Measurements from ENCODE around the gene LY6G5C. TPM values are rescaled to one million over a fixed set of nuclear protein-coding genes. Genes with fewer than 3 reads are reported as not detected.

LY6G5C gene
- total RNA-seq, 1 experiment from 2014 or later = 1.7 TPM

DNA sequence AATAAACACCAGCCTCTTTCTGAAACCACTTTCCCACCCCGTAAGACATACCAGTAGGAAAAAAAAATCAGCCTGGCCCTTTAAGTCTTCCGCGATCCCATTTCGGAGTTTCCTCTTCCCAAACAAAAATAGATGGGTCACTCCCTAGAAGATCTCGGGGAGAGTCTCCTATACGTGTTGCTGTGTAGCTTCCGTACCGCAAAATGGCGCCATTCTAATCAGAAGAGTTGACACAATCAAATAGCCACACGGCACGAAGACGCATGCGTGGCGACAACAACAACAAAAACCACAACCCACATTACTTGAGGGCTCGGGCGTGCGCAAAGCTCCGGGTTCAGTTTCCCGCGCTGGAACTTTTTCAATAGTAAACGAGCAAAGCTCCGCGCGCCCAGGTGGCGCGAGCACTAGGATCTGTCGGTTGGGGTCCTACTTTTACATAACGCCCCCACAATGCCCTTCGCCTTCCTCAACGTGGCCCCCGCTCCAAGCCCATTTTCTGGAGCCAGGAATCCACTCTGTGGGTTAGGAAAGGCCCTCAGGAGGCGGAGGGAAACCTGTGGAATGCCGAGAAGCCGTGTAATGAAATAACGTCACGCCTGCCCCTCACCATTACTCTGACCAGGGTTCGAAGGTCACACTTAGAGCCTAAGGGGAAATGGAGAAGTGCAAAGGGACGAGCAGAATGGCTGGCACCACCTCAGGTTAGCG is 15.9 kb downstream of the LY6G5C start, which contains the start of gene GPANK1 (continued):
- TF ChIP-seq, protein P1, sequence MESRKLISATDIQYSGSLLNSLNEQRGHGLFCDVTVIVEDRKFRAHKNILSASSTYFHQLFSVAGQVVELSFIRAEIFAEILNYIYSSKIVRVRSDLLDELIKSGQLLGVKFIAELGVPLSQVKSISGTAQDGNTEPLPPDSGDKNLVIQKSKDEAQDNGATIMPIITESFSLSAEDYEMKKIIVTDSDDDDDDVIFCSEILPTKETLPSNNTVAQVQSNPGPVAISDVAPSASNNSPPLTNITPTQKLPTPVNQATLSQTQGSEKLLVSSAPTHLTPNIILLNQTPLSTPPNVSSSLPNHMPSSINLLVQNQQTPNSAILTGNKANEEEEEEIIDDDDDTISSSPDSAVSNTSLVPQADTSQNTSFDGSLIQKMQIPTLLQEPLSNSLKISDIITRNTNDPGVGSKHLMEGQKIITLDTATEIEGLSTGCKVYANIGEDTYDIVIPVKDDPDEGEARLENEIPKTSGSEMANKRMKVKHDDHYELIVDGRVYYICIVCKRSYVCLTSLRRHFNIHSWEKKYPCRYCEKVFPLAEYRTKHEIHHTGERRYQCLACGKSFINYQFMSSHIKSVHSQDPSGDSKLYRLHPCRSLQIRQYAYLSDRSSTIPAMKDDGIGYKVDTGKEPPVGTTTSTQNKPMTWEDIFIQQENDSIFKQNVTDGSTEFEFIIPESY (IDR thresholded peaks at IDR 0.05; ENCODE audit: extremely low read depth, insufficient replicate concordance, low read length) = no peak
- no peak for TF ChIP-seq POLR2A (IDR thresholded peaks at IDR 0.05; ENCODE audit: borderline replicate concordance, extremely low read depth, insufficient read depth, insufficient read length)
- no peak for TF ChIP-seq EGR1 (IDR thresholded peaks at IDR 0.05; ENCODE audit: low read depth)

DNA sequence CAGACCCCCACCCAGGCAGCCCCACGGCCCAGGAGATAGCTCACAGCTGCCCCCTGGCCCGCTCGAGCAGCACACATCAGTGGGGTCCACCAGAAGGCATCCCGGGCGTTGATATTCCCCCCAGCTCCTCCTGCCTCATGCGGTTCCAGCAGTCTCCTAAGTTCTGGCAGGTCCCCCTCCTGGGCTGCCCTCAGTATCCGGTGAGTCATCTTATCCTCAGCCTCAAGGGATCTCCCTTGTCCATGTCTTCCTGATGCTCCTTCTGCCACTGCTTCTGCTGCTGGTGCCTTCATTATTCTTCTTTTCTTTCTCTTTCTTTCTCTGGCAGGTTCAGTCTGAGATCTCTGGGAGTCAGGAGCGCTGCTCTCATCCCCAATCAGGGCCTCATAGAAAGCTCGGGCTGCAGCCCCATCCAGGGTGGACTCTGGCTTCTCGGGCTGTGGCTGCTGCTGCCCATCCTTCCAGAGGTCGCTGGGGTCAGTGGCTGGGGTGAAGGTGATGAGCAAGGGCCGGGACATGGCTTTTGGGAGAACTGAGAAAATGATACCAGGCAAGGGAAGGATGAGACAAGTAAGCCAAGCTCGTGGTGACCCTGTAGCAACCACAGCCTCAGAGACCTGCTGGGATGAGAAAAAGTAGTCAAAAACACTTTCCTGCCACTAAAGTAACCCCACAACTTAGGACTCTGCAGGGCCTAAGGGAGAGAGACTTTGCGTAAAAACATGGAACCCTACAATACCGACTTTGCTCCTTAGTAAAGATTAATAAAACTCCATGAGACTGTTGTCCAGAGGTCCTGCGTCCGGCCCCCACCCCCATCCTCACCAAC is 16.7 kb downstream of the LY6G5C start:
- Histone ChIP-seq H2AFZ (ENCODE audit: low read depth, low read length, poor library complexity, severe bottlenecking) (no peak overlapping the region), H3K4me2 (ENCODE audit: low read length) (peak overlapping the region; percentile 83), H3K4me3 (replicated peaks in 1 of 2; ENCODE audit: low read depth in 1 of 2, low read length in 2 of 2) (peak overlapping the region; percentile 97 to 99), H3K36me3 (ENCODE audit: control insufficient read depth in 1 of 2, insufficient read depth in 2 of 2, low read length in 2 of 2) (peaks cover 21 to 36% of the 10 kb centered on the region in 2 experiments), H3K27ac (ENCODE audit: low read depth, low read length) (peak overlapping the region; percentile 90), H3K79me2 (ENCODE audit: insufficient read depth, low read length) (peaks cover 61% of the 10 kb centered on the region), H3K9me2 (ENCODE audit: insufficient read depth) (no peaks in the 10 kb centered on the region), H3K4me1 (ENCODE audit: control insufficient read depth in 1 of 2, insufficient read depth in 2 of 2, low read length in 2 of 2) (peaks cover 18 to 46% of the 10 kb centered on the region in 2 experiments; a peak in 3 of 4 replicates), H3K9ac (ENCODE audit: low read length) (peak overlapping the region; percentile 90), H4K20me1 (ENCODE audit: insufficient read depth) (no peaks in the 10 kb centered on the region), H3K27me3 (ENCODE audit: insufficient read depth, low read length) (no peaks in the 10 kb centered on the region), H3K9me3 (ENCODE audit: control insufficient read depth in 1 of 2, insufficient read depth in 1 of 2, low read depth in 1 of 2, low read length in 2 of 2) (no peaks in the 10 kb centered on the region)
- ChIA-PET POLR2A (interaction anchor here (0.6 to 3.9 kb wide), 10 partner anchors 9 to 170 kb away, joined by 3 to 32 read pairs (median 4); partner anchors contain the start of genes ABHD16A, APOM, ATP6V1G2 and BAG6), CTCF (interaction anchor here (0.9 to 1.1 kb wide), 2 partner anchors 66 to 74 kb away, joined by 4 read pairs; no protein-coding TSS in a partner anchor), RAD21 (ENCODE audit: low non-redundant PET in 1 of 2, low total read pairs in 2 of 2, uncharacterized antibody in 2 of 2, unreplicated experiment in 2 of 2) (interaction anchor here in 1 of 2 experiments (0.6 kb wide), 1 partner anchor 117 kb away, joined by 3 read pairs; the partner anchor contains the start of gene ATP6V1G2)
- no peak for ATAC-seq
- TF ChIP-seq, protein P2, sequence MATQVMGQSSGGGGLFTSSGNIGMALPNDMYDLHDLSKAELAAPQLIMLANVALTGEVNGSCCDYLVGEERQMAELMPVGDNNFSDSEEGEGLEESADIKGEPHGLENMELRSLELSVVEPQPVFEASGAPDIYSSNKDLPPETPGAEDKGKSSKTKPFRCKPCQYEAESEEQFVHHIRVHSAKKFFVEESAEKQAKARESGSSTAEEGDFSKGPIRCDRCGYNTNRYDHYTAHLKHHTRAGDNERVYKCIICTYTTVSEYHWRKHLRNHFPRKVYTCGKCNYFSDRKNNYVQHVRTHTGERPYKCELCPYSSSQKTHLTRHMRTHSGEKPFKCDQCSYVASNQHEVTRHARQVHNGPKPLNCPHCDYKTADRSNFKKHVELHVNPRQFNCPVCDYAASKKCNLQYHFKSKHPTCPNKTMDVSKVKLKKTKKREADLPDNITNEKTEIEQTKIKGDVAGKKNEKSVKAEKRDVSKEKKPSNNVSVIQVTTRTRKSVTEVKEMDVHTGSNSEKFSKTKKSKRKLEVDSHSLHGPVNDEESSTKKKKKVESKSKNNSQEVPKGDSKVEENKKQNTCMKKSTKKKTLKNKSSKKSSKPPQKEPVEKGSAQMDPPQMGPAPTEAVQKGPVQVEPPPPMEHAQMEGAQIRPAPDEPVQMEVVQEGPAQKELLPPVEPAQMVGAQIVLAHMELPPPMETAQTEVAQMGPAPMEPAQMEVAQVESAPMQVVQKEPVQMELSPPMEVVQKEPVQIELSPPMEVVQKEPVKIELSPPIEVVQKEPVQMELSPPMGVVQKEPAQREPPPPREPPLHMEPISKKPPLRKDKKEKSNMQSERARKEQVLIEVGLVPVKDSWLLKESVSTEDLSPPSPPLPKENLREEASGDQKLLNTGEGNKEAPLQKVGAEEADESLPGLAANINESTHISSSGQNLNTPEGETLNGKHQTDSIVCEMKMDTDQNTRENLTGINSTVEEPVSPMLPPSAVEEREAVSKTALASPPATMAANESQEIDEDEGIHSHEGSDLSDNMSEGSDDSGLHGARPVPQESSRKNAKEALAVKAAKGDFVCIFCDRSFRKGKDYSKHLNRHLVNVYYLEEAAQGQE (IDR thresholded peaks at IDR 0.05; ENCODE audit: low read depth) = no peak
- TF ChIP-seq POLR2A (IDR thresholded peaks at IDR 0.05; ENCODE audit: borderline replicate concordance, extremely low read depth, insufficient read depth, insufficient read length) (no peak), SRF (IDR thresholded peaks at IDR 0.05; ENCODE audit: low read depth) (no peak), ZNF274 (IDR thresholded peaks at IDR 0.05; ENCODE audit: low read depth, low read length) (no peak), YY1 (IDR thresholded peaks at IDR 0.05; ENCODE audit: extremely low read depth, insufficient replicate concordance, low read depth, low read length) (no peak), CBX3 (IDR thresholded peaks at IDR 0.05; ENCODE audit: low read depth) (no peak), CEBPB (IDR thresholded peaks at IDR 0.05; ENCODE audit: low read depth) (no peak), JUND (IDR thresholded peaks at IDR 0.05) (no peak)
- TF ChIP-seq, protein P1 (IDR thresholded peaks at IDR 0.05; ENCODE audit: extremely low read depth, insufficient replicate concordance, low read length) = no peak
- BruUV-seq (replicated peaks) = TSS peak; percentile 66
- intact Hi-C loops (cut with micrococcal nuclease) = loop anchor here (2.0 to 5.0 kb wide), 2 partner anchors 117 to 262 kb away; partner anchors contain the start of genes ATP6V1G2, MICA and NFKBIL1
- no peak for DNase-seq (ENCODE audit: low read depth, low spot score)
